ENCODE measurements around the gene PRSS8.

The PRSS8 gene

DNA sequence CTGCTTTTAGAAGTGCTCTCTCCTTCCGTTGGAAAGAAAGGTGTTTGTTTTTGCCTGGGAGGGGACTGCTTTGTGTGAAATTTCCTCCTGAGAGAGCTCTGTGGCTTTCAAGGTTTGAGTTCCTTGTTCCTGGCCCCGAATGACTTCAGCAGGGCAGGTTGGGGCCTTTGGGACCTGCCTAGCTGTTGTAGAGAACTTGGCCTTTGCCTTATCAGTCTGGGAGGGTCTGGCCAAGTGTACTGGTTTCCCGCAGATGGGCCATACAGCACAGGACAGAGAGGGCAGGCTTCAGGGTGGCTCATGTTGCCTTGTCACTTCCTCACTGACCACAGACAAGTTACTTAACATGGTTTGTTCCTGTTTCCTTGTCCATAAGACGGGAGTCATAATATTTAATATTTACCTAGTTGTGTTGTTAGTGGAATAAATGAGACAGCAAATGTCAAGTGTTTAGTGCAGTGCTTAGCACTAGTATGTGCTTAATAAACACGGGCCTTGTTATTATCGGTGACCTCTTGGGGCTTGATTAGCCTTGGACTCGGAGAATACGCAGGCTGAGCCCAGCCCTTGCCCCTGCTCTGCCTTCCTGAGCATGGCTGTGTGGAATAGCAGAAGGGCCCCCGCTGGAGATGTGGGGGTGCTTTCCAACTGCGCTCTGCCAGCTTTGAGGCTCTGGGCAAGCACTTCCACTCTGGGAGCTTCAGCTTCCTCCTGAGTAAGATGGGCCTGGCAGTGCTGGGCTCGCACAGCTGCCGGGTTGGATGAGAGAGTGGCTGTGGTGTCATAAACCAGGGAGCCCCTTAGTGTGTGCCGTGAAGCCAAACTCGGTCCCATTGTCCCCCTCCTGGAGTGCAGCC, 6.6 kb downstream of the PRSS8 start:
- no peak for DNase-seq (ENCODE audit: low read depth, low spot score)

DNA sequence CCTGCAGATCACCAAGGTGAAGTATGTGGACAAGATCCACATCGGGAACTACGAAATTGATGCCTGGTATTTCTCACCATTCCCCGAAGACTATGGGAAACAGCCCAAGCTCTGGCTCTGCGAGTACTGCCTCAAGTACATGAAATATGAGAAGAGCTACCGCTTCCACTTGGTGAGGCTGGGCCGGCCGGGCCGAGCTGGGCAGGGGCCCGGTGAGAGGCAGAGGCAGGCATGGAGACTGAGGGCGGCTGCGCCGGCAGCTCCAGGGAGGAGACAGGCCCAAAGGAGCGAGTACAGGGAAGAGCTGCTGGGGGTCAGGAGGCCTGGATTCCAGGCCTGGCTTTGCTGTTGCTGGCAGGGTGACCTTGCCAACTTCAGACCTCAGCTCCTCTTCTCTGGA, 8.3 kb downstream of the PRSS8 start:
- DNase-seq (ENCODE audit: low read depth, low spot score), result no peak

DNA sequence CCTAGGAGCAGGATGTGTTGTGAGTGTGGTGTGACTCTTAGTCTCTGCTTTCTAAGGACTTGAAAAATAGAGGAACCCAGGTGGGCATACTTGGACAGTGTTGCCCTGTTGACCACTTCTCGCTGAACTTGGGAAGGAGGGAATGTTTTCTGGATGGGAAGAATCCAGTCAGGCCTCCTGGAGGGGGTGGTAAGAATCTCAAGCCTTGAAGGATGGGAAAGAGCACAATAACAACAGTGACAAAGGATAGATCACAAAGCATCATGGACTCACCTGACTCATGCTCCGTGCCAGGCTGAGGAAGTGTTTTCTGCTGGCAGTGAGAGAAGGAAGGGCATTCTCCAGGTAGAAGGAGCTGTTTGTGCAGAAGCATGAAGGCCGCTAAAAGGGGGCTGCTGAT, 9.7 kb downstream of the PRSS8 start:
- no peak for DNase-seq (ENCODE audit: low read depth, low spot score)

DNA sequence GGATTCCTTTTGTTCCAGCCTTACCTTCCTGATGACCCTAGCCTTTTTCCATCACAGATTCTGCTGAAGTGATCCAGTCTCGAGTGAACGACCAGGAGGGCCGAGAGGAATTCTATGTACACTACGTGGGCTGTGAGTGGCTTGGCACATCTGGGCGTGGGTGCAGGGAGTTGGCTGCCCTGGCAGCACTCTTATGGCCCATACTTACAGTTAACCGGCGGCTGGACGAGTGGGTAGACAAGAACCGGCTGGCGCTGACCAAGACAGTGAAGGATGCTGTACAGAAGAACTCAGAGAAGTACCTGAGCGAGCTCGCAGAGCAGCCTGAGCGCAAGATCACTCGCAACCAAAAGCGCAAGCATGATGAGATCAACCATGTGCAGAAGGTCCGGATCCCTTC, 15.4 kb downstream of the PRSS8 start:
- DNase-seq (ENCODE audit: low read depth, low spot score), result no peak

DNA sequence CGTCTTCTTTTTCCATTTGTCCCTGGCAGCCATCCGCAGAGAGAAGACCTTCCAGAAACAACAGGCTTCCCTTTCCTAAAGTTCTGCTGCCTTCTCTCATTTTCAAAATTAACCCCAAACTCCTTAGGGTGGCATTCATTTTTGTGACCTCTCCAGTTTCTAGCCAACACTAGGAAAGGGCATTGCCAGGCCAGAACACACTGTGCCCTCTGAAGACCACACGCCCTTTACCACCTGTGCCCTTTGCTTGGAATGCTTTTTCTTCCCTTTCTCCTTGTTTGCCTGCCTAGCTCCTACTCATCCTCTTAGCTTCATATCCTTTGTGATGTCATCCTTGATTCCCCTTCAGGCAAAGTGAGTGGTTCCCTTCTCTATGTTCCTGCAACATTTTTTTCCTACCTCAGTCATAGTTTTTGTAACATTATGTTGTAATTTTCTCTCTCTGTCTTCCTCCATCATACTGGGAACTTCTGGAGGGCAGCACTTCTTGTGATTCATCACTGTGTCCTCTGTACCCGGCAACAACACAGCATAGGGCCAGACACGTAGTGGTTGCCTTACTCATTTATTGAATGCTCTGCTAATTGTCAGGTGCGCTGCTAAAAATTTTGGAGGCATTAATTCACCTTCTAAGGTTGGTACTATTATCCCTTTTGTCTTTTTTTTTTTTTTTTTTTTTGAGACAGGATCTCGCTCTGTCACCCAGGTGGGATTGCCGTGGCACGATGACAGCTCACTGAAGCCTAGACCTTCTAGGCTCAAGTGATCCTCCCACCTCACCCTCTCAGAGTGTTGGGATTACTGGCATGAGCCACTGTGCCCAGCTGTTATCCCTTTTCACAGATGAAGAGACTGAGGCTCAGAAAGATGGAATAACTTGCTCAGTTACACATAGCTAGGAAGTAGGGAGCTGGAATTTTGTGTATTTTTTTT, 17.0 kb downstream of the PRSS8 start:
- no peak for DNase-seq (ENCODE audit: low read depth, low spot score)

DNA sequence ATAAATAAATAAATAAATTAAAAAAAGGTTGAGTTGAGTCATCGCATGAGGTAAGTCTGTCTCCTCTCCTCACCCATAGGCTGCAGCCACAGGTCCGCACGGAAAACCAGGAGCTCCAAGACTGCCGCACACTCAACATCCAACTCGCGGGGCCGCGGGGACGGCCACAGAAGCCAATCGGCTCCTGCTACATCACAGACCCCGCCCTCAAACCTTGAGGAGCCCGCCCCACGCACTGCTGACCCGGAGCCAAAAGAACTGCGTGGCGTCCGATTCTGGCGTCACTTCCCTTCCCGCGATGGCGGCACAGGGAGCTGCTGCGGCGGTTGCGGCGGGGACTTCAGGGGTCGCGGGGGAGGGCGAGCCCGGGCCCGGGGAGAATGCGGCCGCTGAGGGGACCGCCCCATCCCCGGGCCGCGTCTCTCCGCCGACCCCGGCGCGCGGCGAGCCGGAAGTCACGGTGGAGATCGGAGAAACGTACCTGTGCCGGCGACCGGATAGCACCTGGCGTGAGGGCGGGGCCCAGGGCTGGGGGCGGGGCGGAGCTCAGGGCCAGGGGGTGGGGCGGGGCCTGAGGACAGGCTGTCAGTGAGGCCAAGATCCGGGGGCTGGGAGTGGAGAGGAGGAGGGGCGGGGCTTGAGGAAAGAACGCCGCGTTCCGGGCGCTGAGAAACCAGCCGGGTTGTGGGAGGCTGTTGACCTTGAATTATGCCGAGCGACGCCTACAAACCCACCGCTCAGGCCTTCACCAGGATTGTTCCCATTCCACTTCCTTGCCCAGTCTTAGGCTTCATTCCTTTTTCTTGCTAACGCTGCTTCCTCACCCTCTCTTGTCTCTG, 17.9 kb downstream of the PRSS8 start, which contains the start of gene KAT8:
KAT8 (plus strand) TSS at position 281 of the 839 bp plus-strand sequence; CDS start at position 299, 18 bp downstream.
- peak; percentile 95 for DNase-seq (ENCODE audit: low read depth, low spot score)

DNA sequence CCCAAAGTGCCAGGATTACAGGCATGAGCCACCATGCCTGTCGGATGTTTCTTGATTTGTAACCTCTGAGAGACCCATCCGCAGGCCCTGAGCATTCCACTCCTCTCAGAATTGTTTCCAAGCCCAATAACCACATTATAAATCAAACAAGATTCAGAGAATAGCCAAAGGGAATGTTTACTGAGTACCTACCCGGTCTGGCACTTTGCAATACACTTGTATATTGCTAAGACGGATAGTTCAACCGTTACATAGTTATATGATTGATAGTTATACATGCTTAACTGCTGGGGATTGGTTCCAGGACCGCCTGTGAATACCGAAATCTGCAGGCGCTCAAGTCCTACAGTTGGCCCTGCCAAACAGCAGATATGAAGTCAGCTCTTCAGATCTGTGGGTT, 21.1 kb downstream of the PRSS8 start:
- no peak for DNase-seq (ENCODE audit: low read depth, low spot score)

DNA sequence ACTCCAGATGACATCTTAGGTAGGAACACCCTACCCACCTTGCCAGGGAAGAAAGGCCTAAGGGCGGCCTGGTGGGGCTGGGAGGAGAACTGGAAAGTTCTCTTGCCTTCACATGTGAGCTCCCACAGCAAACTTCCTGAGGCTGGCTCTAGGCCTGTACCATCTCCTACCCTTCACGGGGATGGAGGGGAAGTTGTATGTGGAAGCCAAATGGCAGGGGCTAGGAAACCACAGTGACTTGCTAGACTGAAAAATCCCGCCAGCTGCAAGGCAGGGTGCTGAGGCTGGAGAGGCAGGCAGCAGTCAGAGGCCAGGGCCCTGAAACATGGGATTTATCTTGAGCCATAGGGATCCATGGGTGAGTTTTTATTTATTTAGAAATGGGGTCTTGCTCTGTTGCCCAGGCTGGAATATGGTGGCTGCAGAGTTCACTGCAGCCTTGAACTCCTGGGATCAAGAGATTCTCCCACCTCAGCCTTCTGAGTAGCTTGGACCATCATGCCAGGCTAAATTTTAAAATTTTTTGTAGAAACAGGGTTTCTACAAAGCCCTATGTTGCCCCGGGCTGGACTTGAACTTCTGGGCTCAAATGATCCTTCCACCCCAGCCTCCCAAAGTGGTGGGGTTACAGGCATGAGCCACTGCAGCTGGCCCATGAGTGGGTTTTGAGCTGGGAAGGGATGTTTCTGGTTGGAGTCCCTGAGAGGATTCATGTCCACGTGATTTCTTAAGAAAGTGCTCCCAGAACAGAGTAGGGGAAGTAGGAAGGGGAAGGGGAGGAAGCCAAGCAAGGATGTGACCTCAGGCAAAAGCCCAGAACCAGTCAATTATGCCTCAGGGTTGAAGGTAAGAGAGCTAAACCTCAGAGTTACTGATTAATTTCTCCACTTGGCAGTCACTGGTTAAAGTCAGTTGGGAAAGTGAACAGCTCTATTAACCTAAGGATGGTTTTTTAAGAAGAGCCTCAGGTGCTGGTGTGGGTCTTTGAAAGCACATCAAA, 22.1 kb downstream of the PRSS8 start:
- DNase-seq (ENCODE audit: low read depth, low spot score), result no peak

DNA sequence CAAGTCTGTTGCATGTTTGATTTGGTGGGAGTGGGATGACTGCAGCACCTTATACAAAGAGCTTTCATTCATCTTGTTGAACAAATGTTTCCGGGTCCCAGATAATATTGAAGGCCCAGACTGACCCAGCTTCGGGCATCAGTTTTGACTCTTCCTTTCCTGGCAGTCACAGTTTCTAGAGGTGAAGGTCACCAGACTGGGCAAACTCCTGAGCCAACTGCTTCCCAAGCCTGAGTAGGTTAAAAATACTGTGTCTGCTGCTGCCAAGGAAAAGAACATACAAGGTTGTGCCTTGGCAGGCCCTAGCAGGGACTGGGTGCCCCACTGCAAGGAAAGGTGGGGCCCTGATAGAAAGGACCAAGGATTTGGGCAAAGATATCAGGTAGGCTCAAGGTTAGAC, 22.8 kb downstream of the PRSS8 start:
- no peak for DNase-seq (ENCODE audit: low read depth, low spot score)

DNA sequence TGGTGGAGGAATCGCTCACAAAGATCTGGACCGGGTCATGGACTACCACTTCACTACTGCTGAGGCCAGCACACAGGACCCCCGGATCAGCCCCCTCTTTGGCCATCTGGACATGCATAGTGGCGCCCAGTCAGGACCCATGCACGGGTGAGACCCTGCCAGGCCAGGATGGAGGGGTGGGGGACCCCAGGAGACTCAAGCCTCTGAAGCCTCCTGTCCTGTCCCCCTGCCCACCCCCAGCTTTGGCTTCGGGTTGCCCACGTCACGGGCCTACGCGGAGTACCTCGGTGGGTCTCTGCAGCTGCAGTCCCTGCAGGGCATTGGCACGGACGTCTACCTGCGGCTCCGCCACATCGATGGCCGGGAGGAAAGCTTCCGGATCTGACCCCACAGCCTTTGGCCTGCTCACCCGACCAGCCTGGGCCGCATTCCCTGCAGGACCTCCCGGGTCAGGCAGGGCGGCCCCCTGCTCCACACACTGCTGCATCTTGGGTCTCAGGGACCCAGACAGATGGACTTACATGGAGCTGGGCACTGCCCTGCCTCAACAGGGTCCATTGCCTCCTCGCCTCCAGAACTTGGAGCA, 23.6 kb downstream of the PRSS8 start:
- DNase-seq (ENCODE audit: low read depth, low spot score), result no peak

DNA sequence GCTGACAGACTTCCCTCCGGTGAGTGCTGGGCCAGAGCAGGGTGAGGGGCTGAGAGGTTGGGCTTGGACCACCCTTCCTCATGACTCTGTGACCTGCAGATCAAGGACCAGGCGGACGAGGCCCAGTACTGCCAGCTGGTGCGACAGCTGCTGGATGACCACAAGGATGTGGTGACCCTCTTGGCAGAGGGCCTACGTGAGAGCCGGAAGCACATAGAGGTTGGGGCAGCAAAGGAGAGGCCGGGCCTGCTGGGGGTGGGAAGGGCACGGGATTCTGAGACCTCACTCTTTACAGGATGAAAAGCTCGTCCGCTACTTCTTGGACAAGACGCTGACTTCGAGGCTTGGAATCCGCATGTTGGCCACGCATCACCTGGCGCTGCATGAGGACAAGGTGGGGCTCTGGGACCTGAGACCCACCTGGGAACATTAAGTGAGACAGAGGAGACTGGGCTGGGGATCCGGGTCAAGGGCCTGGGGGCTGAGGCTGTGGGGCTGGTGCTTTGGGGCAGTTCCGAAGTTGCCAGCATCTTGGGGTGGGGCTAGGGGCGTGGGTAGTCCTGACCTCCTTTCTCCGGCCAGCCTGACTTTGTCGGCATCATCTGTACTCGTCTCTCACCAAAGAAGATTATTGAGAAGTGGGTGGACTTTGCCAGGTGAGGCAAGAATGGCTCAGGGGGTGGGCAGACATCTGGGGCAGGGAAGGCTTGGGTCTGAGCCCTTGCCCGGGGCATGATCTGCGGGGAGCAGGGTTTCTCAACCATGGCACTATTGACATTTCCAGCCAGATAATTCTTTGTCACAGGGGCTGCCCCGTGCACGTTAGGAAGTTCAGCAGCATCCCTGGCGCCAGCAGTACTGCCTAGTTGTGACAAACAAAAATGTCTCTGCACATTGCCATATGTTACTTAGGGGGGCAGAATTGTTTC, 25.2 kb downstream of the PRSS8 start:
- DNase-seq (ENCODE audit: low read depth, low spot score), result no peak

DNA sequence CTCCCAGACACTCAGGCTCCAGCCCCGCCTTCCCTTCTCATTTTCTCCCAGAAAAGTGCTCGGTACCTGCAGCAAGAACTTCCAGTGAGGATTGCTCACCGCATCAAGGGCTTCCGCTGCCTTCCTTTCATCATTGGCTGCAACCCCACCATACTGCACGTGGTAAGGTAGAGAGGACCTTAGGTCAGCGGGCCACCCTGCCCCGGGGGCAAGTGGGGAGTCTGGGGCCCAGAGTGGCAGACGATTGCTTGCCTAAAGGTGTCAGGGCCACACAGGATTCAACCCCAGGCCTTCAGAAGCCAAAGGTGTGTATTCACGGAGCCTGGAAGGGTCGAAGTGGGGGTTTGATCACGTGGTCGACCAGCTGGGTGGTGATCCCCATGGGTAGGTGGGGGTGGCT, 25.9 kb downstream of the PRSS8 start:
- DNase-seq (ENCODE audit: low read depth, low spot score), result no peak

DNA sequence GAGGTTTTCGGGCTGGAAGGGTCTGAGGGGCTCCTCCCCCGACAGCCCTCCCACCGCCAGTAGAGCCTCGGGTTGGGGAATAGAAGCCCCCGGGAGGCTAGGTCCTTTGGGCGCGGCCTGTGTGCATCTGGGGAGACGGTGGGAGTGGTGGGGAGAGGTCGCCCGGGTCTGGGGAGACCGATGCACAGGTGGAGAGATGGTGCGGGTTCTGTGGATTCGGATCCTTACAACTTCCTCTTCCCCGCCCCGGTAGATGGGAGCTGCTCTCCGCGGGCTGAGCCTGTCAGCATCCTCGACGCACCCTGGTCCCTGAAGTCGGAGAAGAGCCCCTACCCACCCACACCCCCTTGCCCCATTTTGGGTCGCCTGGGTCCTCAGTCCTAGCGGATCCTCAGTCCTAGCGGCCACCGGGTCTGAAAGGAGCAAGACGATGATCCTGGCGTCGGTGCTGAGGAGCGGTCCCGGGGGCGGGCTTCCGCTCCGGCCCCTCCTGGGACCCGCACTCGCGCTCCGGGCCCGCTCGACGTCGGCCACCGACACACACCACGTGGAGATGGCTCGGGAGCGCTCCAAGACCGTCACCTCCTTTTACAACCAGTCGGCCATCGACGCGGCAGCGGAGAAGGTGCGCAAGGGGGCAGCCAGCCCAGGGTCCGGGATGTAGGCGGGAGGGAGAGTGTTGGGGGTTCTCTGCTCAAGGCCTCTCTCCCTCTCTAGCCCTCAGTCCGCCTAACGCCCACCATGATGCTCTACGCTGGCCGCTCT, 26.6 kb downstream of the PRSS8 start:
- DNase-seq (ENCODE audit: low read depth, low spot score), result no peak

DNA sequence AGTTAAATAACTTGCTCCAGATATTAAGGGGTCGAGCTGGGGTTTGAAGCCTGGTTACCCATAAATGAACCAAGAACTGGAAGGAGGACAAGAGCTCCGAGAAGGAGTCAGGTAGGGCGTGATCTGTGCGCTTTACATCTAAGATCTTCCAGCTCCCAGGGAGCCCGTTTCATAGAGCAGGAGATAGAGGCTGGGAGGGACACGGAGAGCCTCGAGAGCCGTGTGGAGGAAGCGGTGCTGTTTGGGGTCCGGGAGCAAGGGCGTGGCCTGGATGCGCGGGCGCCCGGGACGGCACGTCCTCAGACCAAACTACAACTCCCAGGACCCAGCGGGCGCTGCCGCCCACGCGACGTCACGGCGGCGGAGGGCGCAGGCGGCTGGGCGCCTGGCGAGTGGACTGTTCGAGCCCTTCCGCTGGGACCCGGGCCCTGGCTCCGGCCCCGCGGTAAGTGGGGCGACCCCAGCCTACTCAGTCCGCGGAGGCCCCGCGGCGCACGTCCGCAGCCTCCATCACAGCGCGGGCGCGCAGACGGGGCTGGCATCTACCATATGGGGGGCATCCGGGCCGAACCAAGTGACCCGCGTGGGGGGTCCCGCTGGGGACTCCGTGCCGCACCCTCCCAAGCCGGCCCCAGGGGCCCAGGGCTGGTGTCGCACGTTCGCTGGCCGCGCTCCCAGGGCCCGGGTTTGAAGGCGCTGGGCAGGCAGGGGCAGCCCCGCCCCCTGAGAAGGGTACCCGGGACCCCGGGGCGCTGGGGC, 27.3 kb downstream of the PRSS8 start, which contains the start of gene BCKDK:
BCKDK (plus strand) TSS at position 352 of the 759 bp plus-strand sequence. CDS start 838 bp downstream, outside the sequence.
- peak; percentile 40 for DNase-seq (ENCODE audit: low read depth, low spot score)

DNA sequence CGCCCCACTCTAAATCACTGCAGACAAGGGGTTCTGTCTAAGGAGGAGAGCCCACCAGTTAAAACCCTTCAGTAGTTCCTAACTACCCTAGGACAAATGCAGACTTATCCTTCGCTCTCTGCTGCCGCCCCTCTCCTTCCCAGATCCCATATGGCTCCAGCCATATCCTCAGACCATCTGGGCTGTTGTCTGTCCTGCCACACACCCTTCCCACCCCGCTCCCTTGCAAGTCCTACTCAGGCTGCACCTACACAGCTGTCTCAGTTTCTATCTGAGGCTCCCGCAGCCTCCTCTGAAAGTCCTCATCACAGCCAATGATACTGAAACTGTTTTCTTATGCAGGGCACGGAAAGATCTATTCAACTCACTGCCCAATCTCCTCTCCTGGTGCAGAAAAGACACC, 28.1 kb downstream of the PRSS8 start:
- no peak for DNase-seq (ENCODE audit: low read depth, low spot score)

DNA sequence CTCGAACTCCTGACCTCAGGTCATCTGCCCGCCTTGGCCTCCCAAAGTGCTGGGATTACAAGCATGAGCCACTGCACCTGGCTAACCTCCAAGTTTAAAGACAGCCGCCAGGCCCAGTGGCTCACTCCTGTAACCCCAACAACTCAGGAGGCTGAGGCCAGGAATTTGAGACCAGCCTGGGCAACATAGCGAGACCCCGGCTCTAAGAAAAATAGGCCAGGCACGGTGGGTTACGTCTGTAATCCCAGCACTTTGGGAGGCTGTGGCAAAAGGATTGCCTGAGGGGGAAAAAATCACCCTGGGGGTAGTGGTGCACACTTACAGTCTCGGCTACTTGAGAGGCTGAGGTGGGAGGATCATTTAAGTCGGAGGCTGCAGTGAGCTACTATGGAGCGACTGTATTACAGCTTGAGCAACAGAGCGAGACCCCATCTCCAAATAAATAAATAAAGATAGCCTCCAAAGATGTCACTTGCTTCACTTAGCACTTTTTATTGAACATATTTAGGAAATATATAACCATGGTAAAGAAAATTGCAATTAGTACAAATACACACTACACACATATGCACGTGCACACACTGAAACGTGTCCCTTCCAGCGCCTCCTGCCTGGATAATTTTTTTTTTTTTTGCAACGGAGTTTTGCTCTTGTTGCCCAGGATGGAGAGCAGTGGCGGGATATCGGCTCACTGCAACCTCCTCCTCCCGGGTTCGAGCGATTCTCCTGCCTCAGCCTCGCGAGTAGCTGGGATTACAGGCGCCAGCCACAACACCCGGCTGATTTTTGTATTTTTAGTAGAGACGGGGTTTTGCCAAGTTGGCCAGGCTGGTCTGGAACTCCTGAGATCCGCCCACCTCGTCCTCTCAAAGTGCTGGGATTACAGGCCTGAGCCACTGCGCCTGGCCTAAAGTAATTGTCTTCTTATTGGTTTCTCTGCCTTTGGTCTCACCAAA, 28.7 kb downstream of the PRSS8 start:
- no peak for DNase-seq (ENCODE audit: low read depth, low spot score)
